BJ (cell line): ENCODE measurements around the gene DLGAP1. TPM values are rescaled to one million over a fixed set of nuclear protein-coding genes. Genes with fewer than 3 reads are reported as not detected.

ENCODE experiments used
- CTCF ChIA-PET: fragments of 350-600 bp; formaldehyde crosslinking; extraction: SDS; loops from one replicate; lab custom pipeline; 2021; ENCODE audit warnings: antibody characterized with exemption, inconsistent platforms; lab: Yijun Ruan, JAX
- POLR2A ChIA-PET: fragments of 300-600 bp; sonication (Branson Sonifier 250); formaldehyde crosslinking; extraction: SDS; loops from one replicate; lab custom pipeline; 2021; ENCODE audit warnings: antibody characterized with exemption; lab: Charles Lee
- DNase-seq: peaks from one replicate; pipeline ENCODE4 v3.0.0-alpha.2; 2011; ENCODE audit warnings: low read depth
- H3K27me3 ChIP-seq: 2 replicates; pipeline ENCODE4 v1.6.0; 2011; ENCODE audit warnings: low read length; ENCODE audit not compliant: control insufficient read depth, insufficient read depth
- H3K36me3 ChIP-seq: 2 replicates; pipeline ENCODE4 v1.5.1; 2011; ENCODE audit warnings: low read length; ENCODE audit not compliant: control insufficient read depth, insufficient read depth
- H3K4me3 ChIP-seq: 2 replicates; pipeline ENCODE4 v1.5.1; 2011; ENCODE audit warnings: low read depth, mild to moderate bottlenecking, control low read depth, low read length
- polyA plus RNA-seq: library from polyadenylated mRNA; depleted of rRNA; stranded (reverse); fragments of >200 nt; gene quantifications from 2 replicates; pipeline ENCODE4 v1.2.3, GENCODE V29; 2011
- TF ChIP-seq, protein P1 (sequence below): IDR thresholded peaks from 2 replicates; pipeline ENCODE4 v1.5.1; 2011; ENCODE audit warnings: low read depth, mild to moderate bottlenecking, control low read depth, inconsistent platforms, low read length, moderate library complexity; ENCODE audit not compliant: insufficient read depth

The DLGAP1 gene
- polyA plus RNA-seq, 1 experiment = 0.02 TPM

DNA sequence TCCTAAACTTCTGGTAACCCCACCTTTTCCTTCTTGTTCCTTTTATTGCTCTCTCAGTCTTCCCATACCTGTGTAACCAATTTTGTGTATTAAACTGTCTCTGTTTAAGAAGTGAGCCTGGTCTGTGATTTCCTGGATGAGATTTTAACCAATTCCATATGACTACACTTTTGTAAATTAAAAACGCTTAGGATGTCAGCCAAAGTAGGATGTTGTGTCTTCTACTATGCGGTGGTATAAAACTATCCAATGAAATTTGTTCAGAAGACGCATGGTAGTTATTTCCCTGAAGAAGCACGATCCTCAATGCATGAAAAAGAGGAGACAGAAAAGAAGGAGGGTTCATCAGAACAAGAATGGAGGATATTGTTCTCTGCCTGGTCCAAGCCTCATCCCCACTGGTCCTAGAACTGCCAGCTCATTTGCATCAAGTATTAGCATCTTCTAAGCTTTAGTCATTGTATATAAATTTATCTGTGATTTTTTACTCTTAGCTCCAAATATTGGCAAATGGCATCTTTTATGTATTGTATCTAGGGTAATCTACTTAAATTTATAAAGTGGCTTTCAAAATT, 877.7 kb downstream of the DLGAP1 start:
- ChIA-PET CTCF (interaction anchor here (0.7 to 1.3 kb wide), 3 partner anchors 9 to 20 kb away, joined by 3 to 4 read pairs (median 4); no protein-coding TSS in a partner anchor), POLR2A (no interaction called here)
- Histone ChIP-seq H3K4me3 (no peak overlapping the region), H3K36me3 (no peaks in the 10 kb centered on the region), H3K27me3 (no peaks in the 10 kb centered on the region)
- DNase-seq = no peak
- TF ChIP-seq, protein P1, sequence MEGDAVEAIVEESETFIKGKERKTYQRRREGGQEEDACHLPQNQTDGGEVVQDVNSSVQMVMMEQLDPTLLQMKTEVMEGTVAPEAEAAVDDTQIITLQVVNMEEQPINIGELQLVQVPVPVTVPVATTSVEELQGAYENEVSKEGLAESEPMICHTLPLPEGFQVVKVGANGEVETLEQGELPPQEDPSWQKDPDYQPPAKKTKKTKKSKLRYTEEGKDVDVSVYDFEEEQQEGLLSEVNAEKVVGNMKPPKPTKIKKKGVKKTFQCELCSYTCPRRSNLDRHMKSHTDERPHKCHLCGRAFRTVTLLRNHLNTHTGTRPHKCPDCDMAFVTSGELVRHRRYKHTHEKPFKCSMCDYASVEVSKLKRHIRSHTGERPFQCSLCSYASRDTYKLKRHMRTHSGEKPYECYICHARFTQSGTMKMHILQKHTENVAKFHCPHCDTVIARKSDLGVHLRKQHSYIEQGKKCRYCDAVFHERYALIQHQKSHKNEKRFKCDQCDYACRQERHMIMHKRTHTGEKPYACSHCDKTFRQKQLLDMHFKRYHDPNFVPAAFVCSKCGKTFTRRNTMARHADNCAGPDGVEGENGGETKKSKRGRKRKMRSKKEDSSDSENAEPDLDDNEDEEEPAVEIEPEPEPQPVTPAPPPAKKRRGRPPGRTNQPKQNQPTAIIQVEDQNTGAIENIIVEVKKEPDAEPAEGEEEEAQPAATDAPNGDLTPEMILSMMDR = no peak

DNA sequence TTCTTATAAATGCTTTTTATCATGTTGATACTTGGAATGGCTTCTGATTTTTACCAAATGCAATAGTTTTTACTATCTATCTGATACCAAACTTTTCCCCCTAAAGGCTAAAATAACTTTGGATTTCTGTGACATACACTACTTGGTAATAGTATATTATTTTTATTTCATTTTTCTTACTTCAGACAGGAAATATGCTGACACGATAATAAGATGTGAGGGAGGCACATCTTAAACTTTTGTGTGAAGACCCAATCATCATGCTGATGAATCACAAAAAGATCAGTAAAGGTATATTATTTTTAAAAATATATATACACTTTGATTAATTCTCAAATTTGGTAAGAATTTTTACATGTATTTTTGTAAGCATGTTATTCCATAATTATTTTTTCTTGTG, 882.3 kb downstream of the DLGAP1 start:
- no peak for DNase-seq
- H3K4me3 ChIP-seq = no peak overlapping the region
- ChIA-PET CTCF (interaction anchor here (0.7 kb wide), 1 partner anchor 359 kb away, joined by 3 read pairs; no protein-coding TSS in a partner anchor), POLR2A (no interaction called here)
- H3K27me3 ChIP-seq = no peaks in the 10 kb centered on the region
- TF ChIP-seq, protein P1 = no peak
- H3K36me3 ChIP-seq = no peaks in the 10 kb centered on the region

DNA sequence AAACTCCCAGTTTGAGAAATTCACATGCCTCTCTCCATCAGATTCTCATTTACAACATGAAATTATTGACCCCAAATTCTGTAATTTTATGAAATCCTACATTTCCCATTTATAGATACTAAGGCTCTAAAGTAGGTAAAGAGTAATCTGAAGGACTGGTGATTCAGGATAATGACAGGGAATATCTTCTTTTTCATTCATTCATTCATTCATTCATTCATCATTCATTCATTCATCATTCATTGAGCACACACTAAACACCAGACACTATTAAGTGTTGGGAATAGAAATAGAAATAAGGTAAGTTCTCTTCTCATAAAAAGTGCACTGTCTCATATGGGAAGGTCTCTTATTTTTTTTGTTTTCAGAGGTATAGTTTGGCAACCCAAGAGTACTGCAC, 888.3 kb downstream of the DLGAP1 start:
- DNase-seq = no peak
- TF ChIP-seq, protein P1 = no peak
- Histone ChIP-seq H3K36me3 (no peaks in the 10 kb centered on the region), H3K4me3 (no peak overlapping the region), H3K27me3 (no peaks in the 10 kb centered on the region)
- ChIA-PET POLR2A (no interaction called here), CTCF (no interaction called here)

DNA sequence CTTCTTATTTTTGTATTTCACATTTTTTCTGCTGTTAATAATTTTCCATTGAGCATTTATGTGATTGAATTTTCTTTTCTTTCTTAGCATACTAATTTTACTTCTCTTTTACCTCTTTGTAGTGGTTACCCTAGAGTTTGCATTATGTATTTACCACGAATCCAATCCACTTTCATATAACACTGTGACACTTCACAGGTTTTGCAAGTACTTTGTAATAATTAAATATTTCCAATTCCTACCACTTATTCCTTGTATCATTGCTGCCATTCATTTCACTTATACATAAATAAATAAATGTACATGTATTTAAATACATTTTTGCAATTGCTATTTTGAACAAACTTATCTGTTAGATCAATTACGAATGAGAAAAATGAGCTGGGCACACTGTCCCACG, 894.4 kb downstream of the DLGAP1 start:
- Histone ChIP-seq H3K27me3 (no peaks in the 10 kb centered on the region), H3K4me3 (no peak overlapping the region), H3K36me3 (no peaks in the 10 kb centered on the region)
- TF ChIP-seq, protein P1 = no peak
- POLR2A ChIA-PET = no interaction called here
- DNase-seq = no peak
- CTCF ChIA-PET = no interaction called here

DNA sequence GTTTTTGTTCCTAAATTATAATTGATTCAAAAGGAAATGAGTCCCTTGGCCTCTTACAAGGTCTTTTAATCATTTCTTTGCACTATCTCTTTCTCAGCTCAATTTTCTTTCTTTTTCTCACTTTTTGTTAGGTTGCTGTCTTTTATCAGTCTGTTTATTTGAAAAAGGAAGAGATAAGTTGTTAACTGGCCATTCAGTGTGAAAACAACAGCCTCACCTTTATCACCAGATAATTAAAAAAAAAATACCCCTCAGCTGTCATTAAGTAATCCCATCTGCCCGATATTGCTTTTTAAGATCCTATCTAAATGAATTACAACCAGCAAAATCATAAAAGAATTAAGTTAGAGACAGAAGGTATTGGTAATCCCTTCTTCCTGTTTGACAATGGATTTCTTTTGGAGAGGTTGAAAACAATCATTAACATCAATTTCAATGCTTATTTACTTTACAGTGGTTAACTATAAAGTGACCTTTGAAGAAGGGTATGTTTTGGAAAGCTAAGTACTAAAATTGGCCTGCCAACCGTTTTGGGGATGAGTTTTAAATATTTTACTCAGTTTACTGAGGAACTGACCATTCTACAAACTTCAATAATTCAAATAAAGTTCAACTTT, 900.2 kb downstream of the DLGAP1 start:
- ChIA-PET POLR2A (no interaction called here), CTCF (interaction anchor here (1.1 kb wide), 1 partner anchor 30 kb away, joined by 3 read pairs; no protein-coding TSS in a partner anchor)
- no peaks in the 10 kb centered on the region; the same call in 1 of the 2 replicates for H3K27me3 ChIP-seq
- no peaks in the 10 kb centered on the region for H3K36me3 ChIP-seq
- DNase-seq = no peak
- no peak overlapping the region for H3K4me3 ChIP-seq
- TF ChIP-seq, protein P1 = no peak
